RWPE1 (cell line): Measurements from ENCODE around the gene CADM2.

Experiments
- CTCF ChIA-PET: fragments of 350-600 bp; sonication (Branson Sonifier 250); formaldehyde crosslinking; extraction: SDS; loops from one replicate; lab custom pipeline; 2021; lab: Yijun Ruan, JAX
- POLR2A ChIA-PET: fragments of 400-600 bp; formaldehyde crosslinking; extraction: SDS; loops from one replicate; lab custom pipeline; 2020; ENCODE audit warnings: antibody characterized with exemption; ENCODE audit not compliant: low non-redundant PET; lab: Yijun Ruan, JAX
- DNase-seq: peaks from one replicate; pipeline ENCODE4 v3.0.0; 2012; ENCODE audit warnings: low spot score
- H3K27ac ChIP-seq: fragments of 450-650 bp; 2 replicates; pipeline ENCODE4 v1.5.1; 2017
- CTCF ChIP-seq: fragments of 450-650 bp; conservative IDR thresholded peaks from 2 replicates; pipeline ENCODE4 v1.5.1; 2017; ENCODE audit warnings: low read depth, mild to moderate bottlenecking

Gene CADM2

GRCh38 chr3:85258326-85258725, 299.5 kb downstream of the CADM2 start:
- TF ChIP-seq CTCF: no peak
- ChIA-PET POLR2A (no interaction called here), CTCF (no interaction called here)
- H3K27ac ChIP-seq: no peak overlapping the region
- no peak for DNase-seq

GRCh38 chr3:85258819-85259218, 300.0 kb downstream of the CADM2 start:
- TF ChIP-seq CTCF: no peak
- no peak for DNase-seq
- POLR2A ChIA-PET: no interaction called here
- CTCF ChIA-PET: no interaction called here
- H3K27ac ChIP-seq: no peak overlapping the region

DNA sequence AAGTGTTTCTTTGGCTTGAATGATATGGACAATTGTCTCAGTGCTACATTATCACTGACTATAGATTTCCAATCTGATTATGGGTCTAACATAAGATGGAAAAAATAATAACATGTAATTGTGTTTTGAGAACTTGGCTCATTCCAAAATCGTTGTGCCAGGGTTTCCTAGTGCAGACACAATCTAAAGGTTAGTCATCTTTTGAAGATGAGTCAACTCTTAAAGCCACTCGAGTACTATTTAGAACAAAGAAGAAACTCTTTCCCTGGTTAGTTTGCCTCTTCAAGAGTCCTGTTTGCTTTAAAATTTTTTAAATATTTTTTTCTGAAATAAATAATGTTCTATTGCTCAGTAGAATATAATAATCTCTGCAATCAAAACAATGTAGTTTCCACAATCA, 301.0 kb downstream of the CADM2 start:
- DNase-seq: no peak
- CTCF ChIA-PET: no interaction called here

GRCh38 chr3:85264381-85264780, 305.6 kb downstream of the CADM2 start:
- no peak for TF ChIP-seq CTCF
- CTCF ChIA-PET: no interaction called here
- DNase-seq: no peak
- POLR2A ChIA-PET: no interaction called here
- no peak overlapping the region for H3K27ac ChIP-seq

More for the DNA sequence above, 301.0 kb downstream of the CADM2 start:
- POLR2A ChIA-PET: no interaction called here
- no peak overlapping the region for H3K27ac ChIP-seq
- TF ChIP-seq CTCF: no peak

GRCh38 chr3:85270488-85270887, 311.7 kb downstream of the CADM2 start:
- CTCF ChIA-PET: no interaction called here

GRCh38 chr3:85271911-85272310, 313.1 kb downstream of the CADM2 start:
- no peak overlapping the region for H3K27ac ChIP-seq
- no peak for DNase-seq
- POLR2A ChIA-PET: no interaction called here
- TF ChIP-seq CTCF: no peak
- CTCF ChIA-PET: no interaction called here

More at GRCh38 chr3:85270488-85270887, 311.7 kb downstream of the CADM2 start:
- no peak for TF ChIP-seq CTCF
- POLR2A ChIA-PET: no interaction called here
- DNase-seq: no peak
- H3K27ac ChIP-seq: no peak overlapping the region

GRCh38 chr3:85288257-85288656, 329.5 kb downstream of the CADM2 start:
- no peak for DNase-seq
- no peak overlapping the region for H3K27ac ChIP-seq
- no peak for TF ChIP-seq CTCF
- ChIA-PET POLR2A (no interaction called here), CTCF (no interaction called here)
